MM.1S (cell line): ENCODE data around the gene DLX4.

Source experiments
- DNase-seq: peaks from one replicate; pipeline ENCODE4 v3.0.0-alpha.2; 2015
- H2AFZ ChIP-seq: fragments of 300-600 bp; sonication (generic); 2 replicates; pipeline ENCODE4 v1.6.0; 2016; ENCODE audit warnings: antibody characterized with exemption, low read length
- H3F3A ChIP-seq: fragments of 300-600 bp; sonication (generic); 2 replicates; pipeline ENCODE4 v1.6.1; 2016; ENCODE audit warnings: mild to moderate bottlenecking, antibody characterized with exemption, low read length, moderate library complexity, mixed read lengths; ENCODE audit not compliant: insufficient read depth
- H3K27ac ChIP-seq: fragments of 300-600 bp; sonication (generic); 2 replicates; pipeline ENCODE4 v1.5.1; 2016; ENCODE audit warnings: mild to moderate bottlenecking, low read length
- H3K27me3 ChIP-seq: fragments of 300-600 bp; sonication (generic); replicated peaks from 2 replicates; pipeline ENCODE4 v1.6.0; 2016; ENCODE audit warnings: low read length; ENCODE audit not compliant: insufficient read depth
- H3K36me3 ChIP-seq: fragments of 300-600 bp; sonication (generic); replicated peaks from 2 replicates; pipeline ENCODE4 v1.6.1; 2016; ENCODE audit warnings: mild to moderate bottlenecking, low read length, mixed read lengths; ENCODE audit not compliant: insufficient read depth
- H3K4me1 ChIP-seq: fragments of 300-600 bp; sonication (generic); 2 replicates; pipeline ENCODE4 v1.6.1; 2016; ENCODE audit warnings: low read length, mixed read lengths
- H3K4me2 ChIP-seq: fragments of 300-600 bp; sonication (generic); 2 replicates; pipeline ENCODE4 v1.6.0; 2016; ENCODE audit warnings: low read depth, low read length
- H3K4me3 ChIP-seq: fragments of 300-600 bp; sonication (generic); 2 replicates; pipeline ENCODE4 v1.5.1; 2016; ENCODE audit warnings: low read length, mixed read lengths
- H3K79me2 ChIP-seq: fragments of 300-600 bp; sonication (generic); 2 replicates; pipeline ENCODE4 v1.6.1; 2016; ENCODE audit warnings: mixed run types, low read length, mixed read lengths
- H3K9ac ChIP-seq: fragments of 300-600 bp; sonication (generic); 2 replicates; pipeline ENCODE4 v1.6.1; 2016; ENCODE audit warnings: low read length, mixed read lengths
- H3K9me2 ChIP-seq: fragments of 300-600 bp; sonication (generic); replicated peaks from 2 replicates; pipeline ENCODE4 v1.6.1; 2016; ENCODE audit warnings: mild to moderate bottlenecking, low read length, mixed read lengths; ENCODE audit not compliant: insufficient read depth
- H3K9me3 ChIP-seq: fragments of 300-600 bp; sonication (generic); replicated peaks from 2 replicates; pipeline ENCODE4 v1.6.1; 2016; ENCODE audit warnings: mild to moderate bottlenecking, low read length, mixed read lengths; ENCODE audit not compliant: insufficient read depth
- H4K20me1 ChIP-seq: fragments of 300-600 bp; sonication (generic); 2 replicates; pipeline ENCODE4 v1.6.1; 2016; ENCODE audit warnings: mild to moderate bottlenecking, low read length, moderate library complexity, mixed read lengths; ENCODE audit not compliant: insufficient read depth
- CTCF ChIP-seq: fragments of 300-600 bp; sonication (generic); IDR thresholded peaks from 2 replicates; pipeline ENCODE4 v1.5.1; 2016; ENCODE audit warnings: antibody characterized with exemption, low read length, mixed read lengths
- EZH2 ChIP-seq: fragments of 300-600 bp; sonication (generic); optimal IDR thresholded peaks from 2 replicates; pipeline ENCODE3; 2017; ENCODE audit warnings: low read depth, mild to moderate bottlenecking, antibody characterized with exemption, low read length, mixed read lengths
- EZH2phosphoT487 ChIP-seq: fragments of 300-600 bp; sonication (generic); IDR thresholded peaks from 2 replicates; pipeline ENCODE4 v1.6.1; 2018; ENCODE audit warnings: antibody characterized with exemption, low read length

Gene DLX4

GRCh38 chr17:49924116-49924515 is 44.9 kb upstream of the DLX4 start:
- no peaks in the 10 kb centered on the region for H3K36me3 ChIP-seq
- no peak overlapping the region for H3K9ac ChIP-seq
- no peak overlapping the region for H3K4me2 ChIP-seq
- no peaks in the 10 kb centered on the region for H3K4me1 ChIP-seq
- H3K27me3 ChIP-seq = peaks cover 100% of the 10 kb centered on the region
- no peak for DNase-seq
- no peaks in the 10 kb centered on the region for H4K20me1 ChIP-seq
- H3K9me2 ChIP-seq = no peaks in the 10 kb centered on the region
- H3F3A ChIP-seq = no peaks in the 10 kb centered on the region
- H3K27ac ChIP-seq = no peak overlapping the region
- H3K4me3 ChIP-seq = no peak overlapping the region
- TF ChIP-seq EZH2phosphoT487 = no peak
- no peak for TF ChIP-seq CTCF
- no peak for TF ChIP-seq EZH2
- no peaks in the 10 kb centered on the region for H3K79me2 ChIP-seq
- no peaks in the 10 kb centered on the region for H3K9me3 ChIP-seq
- H2AFZ ChIP-seq = no peak overlapping the region

- peaks cover 100% of the 10 kb centered on the region for H3K27me3 ChIP-seq
- H3K4me1 ChIP-seq = no peaks in the 10 kb centered on the region
- H3K36me3 ChIP-seq = no peaks in the 10 kb centered on the region
- no peak for TF ChIP-seq CTCF
- TF ChIP-seq EZH2phosphoT487 = no peak
- peak; percentile 79 for TF ChIP-seq EZH2
- H3K4me3 ChIP-seq = no peak overlapping the region
- H3K4me2 ChIP-seq = no peak overlapping the region
- no peak overlapping the region for H3K9ac ChIP-seq
- no peak overlapping the region for H3K27ac ChIP-seq
- H3K9me3 ChIP-seq = no peaks in the 10 kb centered on the region
- no peaks in the 10 kb centered on the region for H4K20me1 ChIP-seq
- DNase-seq = no peak
- H2AFZ ChIP-seq = no peak overlapping the region
- H3K9me2 ChIP-seq = no peaks in the 10 kb centered on the region
- H3K79me2 ChIP-seq = no peaks in the 10 kb centered on the region
- H3F3A ChIP-seq = no peaks in the 10 kb centered on the region
These were observed 44.4 kb upstream of the DLX4 start for GRCh38 chr17:49924589-49924988.

- Histone ChIP-seq H3F3A (no peaks in the 10 kb centered on the region), H3K4me1 (no peaks in the 10 kb centered on the region), H3K4me2 (no peak overlapping the region), H4K20me1 (no peaks in the 10 kb centered on the region), H3K79me2 (no peaks in the 10 kb centered on the region), H3K9ac (no peak overlapping the region), H3K9me2 (no peaks in the 10 kb centered on the region), H3K9me3 (no peaks in the 10 kb centered on the region), H3K36me3 (no peaks in the 10 kb centered on the region), H3K27ac (no peak overlapping the region), H3K27me3 (peaks cover 100% of the 10 kb centered on the region), H3K4me3 (no peak overlapping the region), H2AFZ (no peak overlapping the region)
- no peak for TF ChIP-seq EZH2
- TF ChIP-seq EZH2phosphoT487 = no peak
- TF ChIP-seq CTCF = no peak
- no peak for DNase-seq
These were observed 43.1 kb upstream of the DLX4 start for GRCh38 chr17:49925921-49926320.

GRCh38 chr17:49926886-49927285 is 42.1 kb upstream of the DLX4 start:
- Histone ChIP-seq H2AFZ (no peak overlapping the region), H3F3A (no peaks in the 10 kb centered on the region), H3K4me1 (no peaks in the 10 kb centered on the region), H3K27me3 (peaks cover 100% of the 10 kb centered on the region), H3K4me3 (no peak overlapping the region), H3K4me2 (no peak overlapping the region), H4K20me1 (no peaks in the 10 kb centered on the region), H3K9ac (no peak overlapping the region), H3K27ac (no peak overlapping the region), H3K9me2 (no peaks in the 10 kb centered on the region), H3K79me2 (no peaks in the 10 kb centered on the region), H3K36me3 (no peaks in the 10 kb centered on the region), H3K9me3 (no peaks in the 10 kb centered on the region)
- no peak for TF ChIP-seq EZH2
- TF ChIP-seq EZH2phosphoT487 = no peak
- TF ChIP-seq CTCF = no peak
- no peak for DNase-seq
